Caco-2 (cell line): ENCODE data around the gene ZBTB3. TPM values are rescaled to one million over a fixed set of nuclear protein-coding genes. Genes with fewer than 3 reads are reported as not detected.
"Not testable (repeated sequence)": the region's sequence is repeated elsewhere in the genome, so short reads cannot be mapped to it uniquely, and the experiment has no call there.

Experiments
- BruUV-seq: library from RNA; stranded (reverse); fragments of 400-500 nt; replicated peaks from 2 replicates; lab custom pipeline; 2021; lab: Mats Ljungman, UMichigan
- CTCF ChIA-PET: fragments of 300-600 bp; sonication (Branson Sonifier 250); formaldehyde crosslinking; loops from one replicate; lab custom pipeline; 2022; ENCODE audit warnings: antibody characterized with exemption; lab: Charles Lee
- POLR2A ChIA-PET: fragments of 300-600 bp; sonication (Branson Sonifier 250); formaldehyde crosslinking; loops from one replicate; lab custom pipeline; 2022; ENCODE audit warnings: antibody characterized with exemption; lab: Charles Lee
- DNase-seq, 2 experiments: peaks; one replicate each; pipeline versions ENCODE4 v3.0.0 to v3.0.0-alpha.2; 2020 to 2022
- H3K27me3 ChIP-seq: replicated peaks from 2 replicates; pipeline ENCODE4 v1.6.0; 2011; ENCODE audit warnings: low read length; ENCODE audit not compliant: control insufficient read depth, insufficient read depth
- H3K36me3 ChIP-seq: 2 replicates; pipeline ENCODE4 v1.5.1; 2011; ENCODE audit warnings: low read length; ENCODE audit not compliant: control insufficient read depth, insufficient read depth
- H3K4me1 ChIP-seq: fragments of 250-450 bp; sonication (Bioruptor Pico); 2 replicates; pipeline ENCODE4 v1.5.1; 2020; ENCODE audit warnings: mild to moderate bottlenecking
- H3K4me3 ChIP-seq: 2 replicates; pipeline ENCODE4 v1.5.1; 2011; ENCODE audit warnings: low read depth, mild to moderate bottlenecking, control low read depth, low read length
- H3K9me3 ChIP-seq: fragments of 250-450 bp; sonication (Bioruptor Pico); 2 replicates; pipeline ENCODE4 v1.5.1; 2020; ENCODE audit warnings: mild to moderate bottlenecking, moderate library complexity
- H3K27ac Mint-ChIP-seq: one replicate; pipeline ENCODE4 v1.8.0; 2022; ENCODE audit warnings: mixed read lengths; ENCODE audit not compliant: unreplicated experiment
- H3K27me3 Mint-ChIP-seq: one replicate; pipeline ENCODE4 v1.8.0; 2022; ENCODE audit warnings: mixed read lengths; ENCODE audit not compliant: insufficient read depth, unreplicated experiment
- H3K36me3 Mint-ChIP-seq: one replicate; pipeline ENCODE4 v1.8.0; 2022; ENCODE audit warnings: mild to moderate bottlenecking, mixed read lengths; ENCODE audit not compliant: insufficient read depth, unreplicated experiment
- H3K4me1 Mint-ChIP-seq: one replicate; pipeline ENCODE4 v1.8.0; 2022; ENCODE audit warnings: low read depth, mixed read lengths; ENCODE audit not compliant: unreplicated experiment
- H3K4me3 Mint-ChIP-seq: one replicate; pipeline ENCODE4 v1.8.0; 2022; ENCODE audit warnings: mild to moderate bottlenecking, moderate library complexity, mixed read lengths; ENCODE audit not compliant: unreplicated experiment
- H3K9me3 Mint-ChIP-seq: one replicate; pipeline ENCODE4 v1.8.0; 2022; ENCODE audit warnings: mixed read lengths; ENCODE audit not compliant: unreplicated experiment
- CTCF ChIP-seq, 2 experiments: fragments of 200-600 bp in 1 of 2; IDR thresholded peaks; 1 replicate in 1 of 2; 2 replicates in 1 of 2; pipeline versions ENCODE4 v1.5.1 to v1.8.0; 2011 to 2022; ENCODE audit warnings: antibody characterized with exemption in 1 of 2, control low read depth in 1 of 2, inconsistent platforms in 1 of 2, low read depth in 1 of 2, low read length in 1 of 2, mild to moderate bottlenecking in 1 of 2, moderate library complexity in 1 of 2; ENCODE audit not compliant: insufficient read depth in 1 of 2, severe bottlenecking in 1 of 2, unreplicated experiment in 1 of 2
- intact Hi-C: fragments of 100-400 bp; cut with micrococcal nuclease; formaldehyde crosslinking; loops from one replicate; pipeline ENCODE4 v1.10.0; 2022; ENCODE audit not compliant: unreplicated experiment
- total RNA-seq: library from RNA; stranded (reverse); gene quantifications from 2 replicates; pipeline ENCODE4 v1.2.3, GENCODE V29; 2022

ZBTB3 gene
- total RNA-seq, 1 experiment from 2014 or later, result 8.2 TPM

- Mint-ChIP-seq H3K4me3 (peak overlapping the region; percentile 96), H3K9me3 (no peaks in the 10 kb centered on the region), H3K27me3 (no peaks in the 10 kb centered on the region), H3K36me3 (peaks cover 79% of the 10 kb centered on the region), H3K4me1 (peaks cover 18% of the 10 kb centered on the region), H3K27ac (peak overlapping the region; percentile 97)
- Histone ChIP-seq H3K4me3 (peak overlapping the region; percentile 55), H3K36me3 (peaks cover 1% of the 10 kb centered on the region; the same call in 1 of the 2 replicates), H3K4me1 (peaks cover 9% of the 10 kb centered on the region; the same call in 1 of the 2 replicates), H3K27me3 (no peaks in the 10 kb centered on the region), H3K9me3 (no peaks in the 10 kb centered on the region)
- DNase-seq, result peak; percentile 91 to 95
- BruUV-seq, result TSS peak; percentile 20
- TF ChIP-seq CTCF (IDR thresholded peaks at IDR 0.05; ENCODE audit: insufficient read depth in 1 of 2, low read depth in 1 of 2, low read length in 1 of 2, severe bottlenecking in 1 of 2, unreplicated experiment in 1 of 2), result no peak
- POLR2A ChIA-PET, result interaction anchor here (0.6 to 1.8 kb wide), 10 partner anchors 21 to 132 kb away, joined by 3 to 18 read pairs (median 5); partner anchors contain the start of genes C11orf98, CSKMT, EEF1G and HNRNPUL2
- CTCF ChIA-PET, result interaction anchor here (0.6 to 1.8 kb wide), 11 partner anchors 12 to 1252 kb away, joined by 3 to 7 read pairs (median 4); partner anchors contain the start of genes B3GAT3, HNRNPUL2, LBHD1 and TAF6L
- intact Hi-C loops, result no loop called here
These were observed 47.8 kb downstream of the ZBTB3 start for GRCh38 chr11:62705880-62706849.

GRCh38 chr11:62705413-62705812 lies 48.5 kb downstream of the ZBTB3 start:
- no TSS peak for BruUV-seq
- Mint-ChIP-seq H3K27me3 (no peaks in the 10 kb centered on the region), H3K4me3 (peak overlapping the region; percentile 96), H3K9me3 (no peaks in the 10 kb centered on the region), H3K4me1 (peaks cover 18% of the 10 kb centered on the region), H3K36me3 (peaks cover 77% of the 10 kb centered on the region), H3K27ac (peak overlapping the region; percentile 97)
- Histone ChIP-seq H3K36me3 (peaks cover 1% of the 10 kb centered on the region; the same call in 1 of the 2 replicates), H3K4me1 (peaks cover 9% of the 10 kb centered on the region; the same call in 1 of the 2 replicates), H3K9me3 (no peaks in the 10 kb centered on the region), H3K27me3 (no peaks in the 10 kb centered on the region), H3K4me3 (peak overlapping the region; percentile 55)
- TF ChIP-seq CTCF (IDR thresholded peaks at IDR 0.05; ENCODE audit: insufficient read depth in 1 of 2, low read depth in 1 of 2, low read length in 1 of 2, severe bottlenecking in 1 of 2, unreplicated experiment in 1 of 2), result no peak
- intact Hi-C loops, result no loop called here
- ChIA-PET CTCF (interaction anchor here (0.6 to 1.8 kb wide), 7 partner anchors 11 to 197 kb away, joined by 3 to 7 read pairs (median 4); partner anchors contain the start of genes B3GAT3, LBHD1, TAF6L and UQCC3), POLR2A (interaction anchor here (0.6 to 1.8 kb wide), 7 partner anchors 22 to 132 kb away, joined by 5 to 18 read pairs (median 6); partner anchors contain the start of genes C11orf98, CSKMT, EEF1G and HNRNPUL2)
- DNase-seq, result no peak

- H3K9me3 Mint-ChIP-seq, BruUV-seq, POLR2A ChIA-PET, intact Hi-C loops, H3K4me1 ChIP-seq, H3K27ac Mint-ChIP-seq, H3K36me3 ChIP-seq, H3K4me3 ChIP-seq, DNase-seq, H3K27me3 Mint-ChIP-seq, H3K9me3 ChIP-seq, CTCF ChIA-PET, H3K4me3 Mint-ChIP-seq, H3K27me3 ChIP-seq: not testable (repeated sequence)
- H3K36me3 Mint-ChIP-seq, result peaks cover 70% of the 10 kb centered on the region
- peaks cover 18% of the 10 kb centered on the region for H3K4me1 Mint-ChIP-seq
These were observed 50.0 kb downstream of the ZBTB3 start for GRCh38 chr11:62703921-62704320.
